ENCODE results near the gene SORL1. TPM values are rescaled to one million over a fixed set of nuclear protein-coding genes. Genes with fewer than 3 reads are reported as not detected.

Gene SORL1
- polyA plus RNA-seq, 3 donors, result 52.5 to 61.9 (median 59.4) TPM

- intact Hi-C loops (cut with micrococcal nuclease), result no loop called here
- Histone ChIP-seq H3K27me3 (ENCODE audit: control insufficient read depth in 2 of 2, insufficient read depth in 2 of 2, low read length in 2 of 2) (no peaks in the 10 kb centered on the region), H3K27ac (ENCODE audit: low read depth in 1 of 2, low read length in 2 of 2) (no peak overlapping the region), H3K9ac (ENCODE audit: insufficient read depth, low read length, poor library complexity, severe bottlenecking) (no peak overlapping the region), H3K4me2 (replicated peaks; ENCODE audit: extremely low read depth, low read length, poor library complexity, severe bottlenecking) (no peak overlapping the region), H3K9me3 (replicated peaks in 1 of 2; ENCODE audit: control insufficient read depth in 1 of 2, insufficient read depth in 1 of 2, low read length in 2 of 2) (no peaks in the 10 kb centered on the region), H2AFZ (ENCODE audit: insufficient read depth, low read depth, low read length, poor library complexity, severe bottlenecking) (no peak overlapping the region), H3K79me2 (ENCODE audit: insufficient read depth, low read length) (peaks cover 23% of the 10 kb centered on the region), H4K20me1 (ENCODE audit: insufficient read depth, low read length) (peaks cover 99% of the 10 kb centered on the region), H3K4me3 (replicated peaks in 1 of 3; ENCODE audit: low read depth in 2 of 3, low read length in 3 of 3) (no peak overlapping the region), H3K4me1 (ENCODE audit: control insufficient read depth in 1 of 2, insufficient read depth in 2 of 2, low read length in 2 of 2) (no peaks in the 10 kb centered on the region), H3K36me3 (replicated peaks in 1 of 2; ENCODE audit: control insufficient read depth in 1 of 2, insufficient read depth in 2 of 2, low read length in 2 of 2) (peaks cover 91 to 100% of the 10 kb centered on the region in 2 donors)
- DNase-seq, result no peak
- no peak overlapping the region for H3K4me3 Mint-ChIP-seq
- peaks cover 0 to 12% (median 5%) of the 10 kb centered on the region in 7 donors for H3K9me3 Mint-ChIP-seq
- TF ChIP-seq, protein P1, sequence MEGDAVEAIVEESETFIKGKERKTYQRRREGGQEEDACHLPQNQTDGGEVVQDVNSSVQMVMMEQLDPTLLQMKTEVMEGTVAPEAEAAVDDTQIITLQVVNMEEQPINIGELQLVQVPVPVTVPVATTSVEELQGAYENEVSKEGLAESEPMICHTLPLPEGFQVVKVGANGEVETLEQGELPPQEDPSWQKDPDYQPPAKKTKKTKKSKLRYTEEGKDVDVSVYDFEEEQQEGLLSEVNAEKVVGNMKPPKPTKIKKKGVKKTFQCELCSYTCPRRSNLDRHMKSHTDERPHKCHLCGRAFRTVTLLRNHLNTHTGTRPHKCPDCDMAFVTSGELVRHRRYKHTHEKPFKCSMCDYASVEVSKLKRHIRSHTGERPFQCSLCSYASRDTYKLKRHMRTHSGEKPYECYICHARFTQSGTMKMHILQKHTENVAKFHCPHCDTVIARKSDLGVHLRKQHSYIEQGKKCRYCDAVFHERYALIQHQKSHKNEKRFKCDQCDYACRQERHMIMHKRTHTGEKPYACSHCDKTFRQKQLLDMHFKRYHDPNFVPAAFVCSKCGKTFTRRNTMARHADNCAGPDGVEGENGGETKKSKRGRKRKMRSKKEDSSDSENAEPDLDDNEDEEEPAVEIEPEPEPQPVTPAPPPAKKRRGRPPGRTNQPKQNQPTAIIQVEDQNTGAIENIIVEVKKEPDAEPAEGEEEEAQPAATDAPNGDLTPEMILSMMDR (IDR thresholded peaks at IDR 0.05), result no peak
- no peak overlapping the region for H3K27ac Mint-ChIP-seq
- no peaks in the 10 kb centered on the region for H3K4me1 Mint-ChIP-seq
- H3K27me3 Mint-ChIP-seq (ENCODE audit: low read depth in 3 of 3), result peaks cover 0 to 3% (median 0%) of the 10 kb centered on the region in 3 donors
- H3K36me3 Mint-ChIP-seq, result peaks cover 86 to 96% of the 10 kb centered on the region in 2 donors
- WGBS (ENCODE audit: insufficient coverage), result 20% methylated on average over 1 of the region's 3 CpGs
Measured at GRCh38 chr11:121533601-121534000, 81.5 kb downstream of the SORL1 start.

DNA sequence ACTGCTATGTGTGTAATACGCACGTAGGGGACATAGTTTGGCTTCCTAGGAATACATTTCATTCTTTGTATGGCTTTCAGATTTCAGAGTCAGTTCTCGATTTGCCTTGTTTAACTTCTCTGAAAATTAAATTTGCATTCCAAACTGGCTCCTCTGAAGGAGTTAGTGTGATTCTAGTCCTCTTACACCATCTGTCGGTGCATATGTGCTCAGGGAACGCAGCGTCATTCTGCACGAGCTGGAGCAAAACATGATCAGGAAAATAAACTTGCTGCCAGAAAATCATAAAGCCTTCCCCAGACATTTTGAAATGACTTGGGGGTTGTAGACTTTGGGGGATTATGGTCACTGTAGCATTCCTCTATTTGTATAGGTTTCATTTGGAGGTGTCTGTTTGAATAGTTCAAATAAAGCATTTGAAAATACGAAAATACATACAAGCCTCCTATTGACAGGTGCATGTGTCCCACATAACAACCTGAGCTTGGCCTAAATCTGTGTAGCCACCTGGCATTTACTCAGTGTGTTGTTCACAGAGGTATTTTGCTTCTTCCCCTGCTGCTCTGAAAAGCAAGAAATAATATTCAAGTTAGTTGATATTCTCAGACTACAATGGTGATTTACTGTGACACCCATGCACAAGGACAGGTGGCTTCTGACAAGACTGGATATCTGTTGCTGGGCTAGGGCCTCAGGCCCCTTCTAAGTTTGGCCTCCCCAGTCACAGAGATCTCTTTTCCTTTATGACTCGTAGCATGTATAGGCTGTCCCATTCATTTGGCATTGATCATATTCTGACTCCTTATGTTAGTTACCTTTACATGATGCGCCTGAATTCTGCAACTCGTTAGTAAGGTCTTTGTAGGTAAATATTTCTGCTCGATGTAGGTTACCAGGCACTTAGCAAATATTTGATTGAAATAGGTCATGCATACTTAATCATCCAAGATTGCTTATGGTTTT is 82.3 kb downstream of the SORL1 start:
- TF ChIP-seq, protein P1 (IDR thresholded peaks at IDR 0.05), result no peak
- H3K36me3 ChIP-seq (replicated peaks in 1 of 2; ENCODE audit: control insufficient read depth in 1 of 2, insufficient read depth in 2 of 2, low read length in 2 of 2), result peaks cover 86 to 100% of the 10 kb centered on the region in 2 donors
- H4K20me1 ChIP-seq (ENCODE audit: insufficient read depth, low read length), result peaks cover 97% of the 10 kb centered on the region
- no peak overlapping the region for H3K9ac ChIP-seq (ENCODE audit: insufficient read depth, low read length, poor library complexity, severe bottlenecking)
- intact Hi-C loops (cut with micrococcal nuclease), result no loop called here
- Mint-ChIP-seq H3K9me3 (peaks cover 0 to 9% (median 5%) of the 10 kb centered on the region in 7 donors), H3K36me3 (peaks cover 86 to 94% of the 10 kb centered on the region in 2 donors), H3K27me3 (ENCODE audit: low read depth in 3 of 3) (peaks cover 0 to 3% (median 0%) of the 10 kb centered on the region in 3 donors), H3K27ac (no peak overlapping the region), H3K4me3 (no peak overlapping the region), H3K4me1 (no peaks in the 10 kb centered on the region)
- no peak for DNase-seq
- no peak overlapping the region for H3K4me3 ChIP-seq (replicated peaks in 1 of 3; ENCODE audit: low read depth in 2 of 3, low read length in 3 of 3)
- H3K27me3 ChIP-seq (ENCODE audit: control insufficient read depth in 2 of 2, insufficient read depth in 2 of 2, low read length in 2 of 2), result no peaks in the 10 kb centered on the region
- H3K27ac ChIP-seq (ENCODE audit: low read depth in 1 of 2, low read length in 2 of 2), result no peak overlapping the region
- H3K9me3 ChIP-seq (replicated peaks in 1 of 2; ENCODE audit: control insufficient read depth in 1 of 2, insufficient read depth in 1 of 2, low read length in 2 of 2), result no peaks in the 10 kb centered on the region
- WGBS (ENCODE audit: insufficient coverage), result 66% methylated on average over 5 of the region's 12 CpGs
- no peak overlapping the region for H2AFZ ChIP-seq (ENCODE audit: insufficient read depth, low read depth, low read length, poor library complexity, severe bottlenecking)
- peaks cover 18% of the 10 kb centered on the region for H3K79me2 ChIP-seq (ENCODE audit: insufficient read depth, low read length)
- no peak overlapping the region for H3K4me2 ChIP-seq (replicated peaks; ENCODE audit: extremely low read depth, low read length, poor library complexity, severe bottlenecking)
- no peaks in the 10 kb centered on the region for H3K4me1 ChIP-seq (ENCODE audit: control insufficient read depth in 1 of 2, insufficient read depth in 2 of 2, low read length in 2 of 2)

Measured in CD14-positive monocyte (primary cell).